Measurements from ENCODE around the gene CDKN2D. TPM values are rescaled to one million over a fixed set of nuclear protein-coding genes. Genes with fewer than 3 reads are reported as not detected.

CDKN2D gene
- total RNA-seq, 2 experiments from 2014 or later: 86.0 to 88.7 TPM

- H3K36me3 Mint-ChIP-seq (ENCODE audit: low read depth): no peaks in the 10 kb centered on the region
- H3K27me3 Mint-ChIP-seq (ENCODE audit: low read depth): peaks cover 53% of the 10 kb centered on the region
- DNase-seq (no peak), ATAC-seq (peak; percentile 32)
- no peak overlapping the region for H3K27ac Mint-ChIP-seq
- H3K4me3 Mint-ChIP-seq: peak overlapping the region; percentile 53
- no peaks in the 10 kb centered on the region for H3K9me3 Mint-ChIP-seq (ENCODE audit: insufficient read depth)
- CTCF ChIA-PET: interaction anchor here (1.6 kb wide), 1 partner anchor 182 kb away, joined by 3 read pairs; no protein-coding TSS in a partner anchor
- POLR2A ChIA-PET: interaction anchor here (0.8 kb wide), 1 partner anchor 36 kb away, joined by 3 read pairs; no protein-coding TSS in a partner anchor
- peaks cover 44% of the 10 kb centered on the region for H3K4me1 Mint-ChIP-seq (ENCODE audit: low read depth)
Observed at GRCh38 chr19:10517760-10518443, 50.9 kb downstream of the CDKN2D start.

DNA sequence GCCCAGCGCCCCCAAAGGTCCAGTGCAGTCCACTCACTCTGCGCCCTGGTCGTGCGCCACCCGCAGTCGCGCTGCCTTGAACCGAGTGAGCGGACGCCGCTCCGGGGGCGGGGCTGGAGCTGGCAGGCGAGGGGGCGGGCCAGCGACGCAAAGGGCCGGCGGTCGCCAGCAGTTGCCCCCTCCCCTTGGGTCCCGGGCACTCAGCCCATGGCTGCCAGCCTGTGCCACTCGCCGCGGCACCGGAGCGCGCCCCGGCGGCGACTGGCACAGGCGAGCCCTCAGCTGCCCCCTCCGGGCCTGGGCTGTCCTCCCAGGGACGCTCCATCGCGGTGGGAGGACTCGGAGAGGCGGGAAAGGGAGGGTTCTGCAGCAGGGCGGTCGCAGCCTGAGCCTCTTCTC lies 51.4 kb downstream of the CDKN2D start, which contains the start of gene S1PR5:
Gene S1PR5 (minus strand): TSS at position 87 of the 399 bp plus-strand sequence. CDS start 2,436 bp downstream, outside the sequence.
- Mint-ChIP-seq H3K4me3 (peak within 1 kb of the TSS; percentile 53), H3K36me3 (ENCODE audit: low read depth) (no peaks in the 10 kb centered on the region), H3K27me3 (ENCODE audit: low read depth) (peaks cover 56% of the 10 kb centered on the region), H3K9me3 (ENCODE audit: insufficient read depth) (no peaks in the 10 kb centered on the region), H3K27ac (no peak within 1 kb of the TSS), H3K4me1 (ENCODE audit: low read depth) (peaks cover 44% of the 10 kb centered on the region)
- ATAC-seq (no peak), DNase-seq (no peak)
- CTCF ChIA-PET: interaction anchor here (0.9 to 1.6 kb wide), 2 partner anchors 52 to 182 kb away, joined by 3 to 4 read pairs; no protein-coding TSS in a partner anchor
- POLR2A ChIA-PET: interaction anchor here (0.8 kb wide), 1 partner anchor 37 kb away, joined by 3 read pairs; no protein-coding TSS in a partner anchor

GRCh38 chr19:10516671-10517286 lies 52.0 kb downstream of the CDKN2D start:
- no peak for DNase-seq
- H3K36me3 Mint-ChIP-seq (ENCODE audit: low read depth): no peaks in the 10 kb centered on the region
- H3K27me3 Mint-ChIP-seq (ENCODE audit: low read depth): peaks cover 56% of the 10 kb centered on the region
- POLR2A ChIA-PET: no interaction called here
- no peak overlapping the region for H3K27ac Mint-ChIP-seq
- H3K9me3 Mint-ChIP-seq (ENCODE audit: insufficient read depth): no peaks in the 10 kb centered on the region
- peak overlapping the region; percentile 15 for H3K4me3 Mint-ChIP-seq
- no peak for ATAC-seq
- CTCF ChIA-PET: interaction anchor here (0.9 to 1.6 kb wide), 4 partner anchors 35 to 183 kb away, joined by 3 to 4 read pairs (median 4); no protein-coding TSS in a partner anchor
- H3K4me1 Mint-ChIP-seq (ENCODE audit: low read depth): peaks cover 44% of the 10 kb centered on the region

Small RNAs within 50 kb of the gene (microRNA-seq; reads per million reads assigned to microRNA genes)
- not detected for gene MIR1238

Other genes with a start within 250 kb of the CDKN2D start
- 10 to 100 TPM; 79.8 to 91.7 TPM for gene RAVER1, start 235.4 kb downstream of the CDKN2D start, total RNA-seq
- 100 to 1,000 TPM; 194 to 202 TPM for gene ICAM3, start 229.4 kb downstream of the CDKN2D start, total RNA-seq
- gene TYK2, start 188.4 kb downstream of the CDKN2D start, total RNA-seq: 100 to 1,000 TPM; 216 to 240 TPM
- gene CDC37, start 165.4 kb downstream of the CDKN2D start, total RNA-seq: 100 to 1,000 TPM; 264 to 288 TPM
- 10 to 100 TPM; 54.2 to 56.0 TPM for gene PDE4A, start 148.4 kb downstream of the CDKN2D start, total RNA-seq
- gene KEAP1, start 65.6 kb downstream of the CDKN2D start, total RNA-seq: 10 to 100 TPM; 89.4 to 92.1 TPM
- gene S1PR5, start 51.5 kb downstream of the CDKN2D start, total RNA-seq: under 1 TPM; 0.89 to 0.95 TPM
- 10 to 100 TPM; 46.1 to 46.9 TPM for gene ATG4D, start 25.1 kb downstream of the CDKN2D start, total RNA-seq
- 10 to 100 TPM; 64.0 to 72.8 TPM for gene KRI1, start 3.0 kb downstream of the CDKN2D start, total RNA-seq
- not detected for gene AP1M2, start 18.3 kb upstream of the CDKN2D start, total RNA-seq
- 100 to 1,000 TPM; 112 to 121 TPM for gene SLC44A2, start 56.6 kb upstream of the CDKN2D start, total RNA-seq
- 100 to 1,000 TPM; 407 to 408 TPM for gene ILF3, start 85.4 kb upstream of the CDKN2D start, total RNA-seq
- 10 to 100 TPM; 36.5 to 36.6 TPM for gene QTRT1, start 132.5 kb upstream of the CDKN2D start, total RNA-seq
- gene DNM2, start 149.1 kb upstream of the CDKN2D start, total RNA-seq: 100 to 1,000 TPM; 239 to 240 TPM

Data from activated CD8-positive, alpha-beta T cell treated with anti-CD3 and anti-CD28 coated beads, Interleukin-2, amount 10 ng/mL, durations not matched to agents 7 days and 5 days (primary cell).